ENCODE results near the gene SH3BP5. TPM values are rescaled to one million over a fixed set of nuclear protein-coding genes. Genes with fewer than 3 reads are reported as not detected.
A peak's percentile ranks its signal among the peaks of the same experiment; 100 is the strongest.
"Not testable (repeated sequence)": the region's sequence is repeated elsewhere in the genome, so short reads cannot be mapped to it uniquely, and the experiment has no call there.

The SH3BP5 gene
- total RNA-seq (2014; rRNA removed; shearing (Covaris generic)) = 5.1 and 5.6 TPM in 2 replicates

- DNase-seq (ENCODE audit: low spot score) = peak; percentile 79
- in situ Hi-C loops (cut with HindIII; ENCODE audit: low sequenced_read_pairs) = no loop called here
These were observed at the start of gene SH3BP5 for GRCh38 chr3:15332405-15333098. TSS of gene SH3BP5 (minus strand) at chr3:15332586. CDS start at chr3:15332408, 178 bp downstream.

GRCh38 chr3:15380980-15381890, 48.8 kb upstream of the SH3BP5 start:
- in situ Hi-C loops (cut with HindIII; ENCODE audit: low sequenced_read_pairs) = no loop called here

GRCh38 chr3:15377961-15378791, 45.8 kb upstream of the SH3BP5 start:
- in situ Hi-C loops (cut with HindIII; ENCODE audit: low sequenced_read_pairs) = no loop called here
- DNase-seq (ENCODE audit: low spot score) = peak; percentile 94

More at GRCh38 chr3:15380980-15381890, 48.8 kb upstream of the SH3BP5 start:
- DNase-seq (ENCODE audit: low spot score) = no peak

GRCh38 chr3:15375461-15376000, 43.1 kb upstream of the SH3BP5 start:
- in situ Hi-C loops (cut with HindIII; ENCODE audit: low sequenced_read_pairs) = no loop called here

GRCh38 chr3:15372918-15373317, 40.5 kb upstream of the SH3BP5 start:
- in situ Hi-C loops (cut with HindIII; ENCODE audit: low sequenced_read_pairs) = no loop called here
- DNase-seq (ENCODE audit: low spot score) = no peak

More at GRCh38 chr3:15375461-15376000, 43.1 kb upstream of the SH3BP5 start:
- no peak for DNase-seq (ENCODE audit: low spot score)

GRCh38 chr3:15368561-15369135, 36.3 kb upstream of the SH3BP5 start:
- in situ Hi-C loops (cut with HindIII; ENCODE audit: low sequenced_read_pairs) = no loop called here
- no peak for DNase-seq (ENCODE audit: low spot score)

- DNase-seq (ENCODE audit: low spot score) = no peak
- in situ Hi-C loops (cut with HindIII; ENCODE audit: low sequenced_read_pairs) = no loop called here
These were observed 34.7 kb upstream of the SH3BP5 start for GRCh38 chr3:15367059-15367458.

- DNase-seq (ENCODE audit: low spot score); in situ Hi-C loops (cut with HindIII; ENCODE audit: low sequenced_read_pairs): not testable (repeated sequence)
These were observed 31.7 kb upstream of the SH3BP5 start for GRCh38 chr3:15364078-15364477.

GRCh38 chr3:15361494-15362214, 29.3 kb upstream of the SH3BP5 start:
- in situ Hi-C loops (cut with HindIII; ENCODE audit: low sequenced_read_pairs) = no loop called here
- no peak for DNase-seq (ENCODE audit: low spot score)

- in situ Hi-C loops (cut with HindIII; ENCODE audit: low sequenced_read_pairs) = no loop called here
- no peak for DNase-seq (ENCODE audit: low spot score)
These were observed 28.6 kb upstream of the SH3BP5 start for GRCh38 chr3:15360788-15361493.

- in situ Hi-C loops (cut with HindIII; ENCODE audit: low sequenced_read_pairs) = no loop called here
- DNase-seq (ENCODE audit: low spot score) = no peak
These were observed 27.5 kb upstream of the SH3BP5 start for GRCh38 chr3:15359677-15360397.

GRCh38 chr3:15356651-15357061, 24.3 kb upstream of the SH3BP5 start:
- in situ Hi-C loops (cut with HindIII; ENCODE audit: low sequenced_read_pairs); DNase-seq (ENCODE audit: low spot score): not testable (repeated sequence)

GRCh38 chr3:15356176-15356575, 23.8 kb upstream of the SH3BP5 start:
- in situ Hi-C loops (cut with HindIII; ENCODE audit: low sequenced_read_pairs) = no loop called here
- no peak for DNase-seq (ENCODE audit: low spot score)

GRCh38 chr3:15355086-15355485, 22.7 kb upstream of the SH3BP5 start:
- in situ Hi-C loops (cut with HindIII; ENCODE audit: low sequenced_read_pairs) = no loop called here
- no peak for DNase-seq (ENCODE audit: low spot score)

GRCh38 chr3:15354485-15354884, 22.1 kb upstream of the SH3BP5 start:
- no peak for DNase-seq (ENCODE audit: low spot score)
- in situ Hi-C loops (cut with HindIII; ENCODE audit: low sequenced_read_pairs) = no loop called here

- no peak for DNase-seq (ENCODE audit: low spot score)
- in situ Hi-C loops (cut with HindIII; ENCODE audit: low sequenced_read_pairs) = no loop called here
These were observed 17.8 kb upstream of the SH3BP5 start for GRCh38 chr3:15350141-15350540.

- DNase-seq (ENCODE audit: low spot score); in situ Hi-C loops (cut with HindIII; ENCODE audit: low sequenced_read_pairs): not testable (repeated sequence)
These were observed 17.1 kb upstream of the SH3BP5 start for GRCh38 chr3:15349438-15349837.

Measured in G401 (cell line).